HL-60/S4 treated with retinoic acid at 250 ng/mL for 4 days and 3 days (cell line): ENCODE results near the gene ATP1A1.

Experiments
- in situ Hi-C: fragments of 300-500 bp; cut with MboI; formaldehyde crosslinking; loops from 2 replicates; pipeline ENCODE4 v1.7.0; 2022; ENCODE audit warnings: low sequenced_read_pairs

The ATP1A1 gene

GRCh38 chr1:116372651-116373430 lies at the start of gene ATP1A1:
TSS of gene ATP1A1 (plus strand) at chr1:116373244. CDS start at chr1:116373512, 268 bp downstream.
- in situ Hi-C loops = no loop called here

GRCh38 chr1:116323491-116323890 lies 49.6 kb upstream of the ATP1A1 start:
- in situ Hi-C loops = no loop called here

- in situ Hi-C loops = no loop called here
These were observed 48.6 kb upstream of the ATP1A1 start for GRCh38 chr1:116324411-116324810.

GRCh38 chr1:116325104-116325503 lies 47.9 kb upstream of the ATP1A1 start:
- in situ Hi-C loops = no loop called here

- in situ Hi-C loops = no loop called here
These were observed 47.1 kb upstream of the ATP1A1 start for GRCh38 chr1:116325922-116326321.

- in situ Hi-C loops = no loop called here
These were observed 46.6 kb upstream of the ATP1A1 start for GRCh38 chr1:116326486-116326885.

- in situ Hi-C loops = no loop called here
These were observed 44.4 kb upstream of the ATP1A1 start for GRCh38 chr1:116328671-116329070.

- in situ Hi-C loops = no loop called here
These were observed 43.3 kb upstream of the ATP1A1 start for GRCh38 chr1:116329524-116330341.

- in situ Hi-C loops = no loop called here
These were observed 42.7 kb upstream of the ATP1A1 start for GRCh38 chr1:116330342-116330652.

- in situ Hi-C loops = no loop called here
These were observed 42.2 kb upstream of the ATP1A1 start for GRCh38 chr1:116330846-116331245.

GRCh38 chr1:116331523-116331922 lies 41.5 kb upstream of the ATP1A1 start:
- in situ Hi-C loops = no loop called here

GRCh38 chr1:116332451-116332850 lies 40.6 kb upstream of the ATP1A1 start:
- in situ Hi-C loops = no loop called here

- in situ Hi-C loops = no loop called here
These were observed 39.7 kb upstream of the ATP1A1 start for GRCh38 chr1:116333171-116334014.

GRCh38 chr1:116334015-116334547 lies 39.0 kb upstream of the ATP1A1 start:
- in situ Hi-C loops = no loop called here

GRCh38 chr1:116334868-116335635 lies 38.0 kb upstream of the ATP1A1 start:
- in situ Hi-C loops = no loop called here

GRCh38 chr1:116335850-116336624 lies 37.0 kb upstream of the ATP1A1 start:
- in situ Hi-C loops = no loop called here

- in situ Hi-C loops = no loop called here
These were observed 35.6 kb upstream of the ATP1A1 start for GRCh38 chr1:116337398-116337797.

GRCh38 chr1:116338400-116338799 lies 34.6 kb upstream of the ATP1A1 start:
- in situ Hi-C loops = no loop called here

- in situ Hi-C loops = no loop called here
These were observed 32.4 kb upstream of the ATP1A1 start for GRCh38 chr1:116340506-116341231.
